HEK293 (cell line): ENCODE measurements around the gene ATP6V0C.

Experiments
- GLIS1 ChIP-seq: fragments of 450-650 bp; formaldehyde crosslinking; IDR thresholded peaks from 2 replicates; pipeline ENCODE4 v1.5.1; 2016; ENCODE audit warnings: missing biosample characterization, missing genetic modification characterization
- KLF8 ChIP-seq: fragments of 450-650 bp; formaldehyde crosslinking; IDR thresholded peaks from 2 replicates; pipeline ENCODE4 v1.5.1; 2016; ENCODE audit warnings: missing biosample characterization, missing genetic modification characterization
- SP7 ChIP-seq: fragments of 450-650 bp; formaldehyde crosslinking; IDR thresholded peaks from 2 replicates; pipeline ENCODE4 v1.5.1; 2016; ENCODE audit warnings: missing biosample characterization, missing genetic modification characterization
- ZBTB1 ChIP-seq: fragments of 450-650 bp; formaldehyde crosslinking; IDR thresholded peaks from 2 replicates; pipeline ENCODE4 v1.5.1; 2016; ENCODE audit warnings: missing biosample characterization, missing genetic modification characterization
- ZBTB20 ChIP-seq: fragments of 450-650 bp; formaldehyde crosslinking; IDR thresholded peaks from 2 replicates; pipeline ENCODE4 v1.5.1; 2016; ENCODE audit warnings: missing biosample characterization, missing genetic modification characterization
- ZBTB7A ChIP-seq: fragments of 450-650 bp; formaldehyde crosslinking; IDR thresholded peaks from 2 replicates; pipeline ENCODE4 v1.5.1; 2016; ENCODE audit warnings: low read depth, missing biosample characterization, missing genetic modification characterization
- ZBTB8A ChIP-seq: fragments of 450-650 bp; formaldehyde crosslinking; IDR thresholded peaks from 2 replicates; pipeline ENCODE4 v1.5.1; 2016; ENCODE audit warnings: missing biosample characterization, missing genetic modification characterization
- ZFHX2 ChIP-seq: fragments of 450-650 bp; formaldehyde crosslinking; conservative IDR thresholded peaks from 2 replicates; pipeline ENCODE4 v1.5.1; 2016; ENCODE audit warnings: missing biosample characterization, missing genetic modification characterization
- ZFP69B ChIP-seq: fragments of 450-650 bp; formaldehyde crosslinking; IDR thresholded peaks from 2 replicates; pipeline ENCODE4 v1.5.1; 2016; ENCODE audit warnings: missing biosample characterization, missing genetic modification characterization
- ZIC2 ChIP-seq: fragments of 450-650 bp; formaldehyde crosslinking; IDR thresholded peaks from 2 replicates; pipeline ENCODE4 v1.5.1; 2016; ENCODE audit warnings: missing biosample characterization, missing genetic modification characterization
- ZNF112 ChIP-seq: fragments of 450-650 bp; formaldehyde crosslinking; IDR thresholded peaks from 2 replicates; pipeline ENCODE4 v1.5.0; 2017; ENCODE audit warnings: missing biosample characterization, missing genetic modification characterization
- ZNF121 ChIP-seq: fragments of 450-650 bp; formaldehyde crosslinking; IDR thresholded peaks from 2 replicates; pipeline ENCODE4 v1.5.1; 2016; ENCODE audit warnings: missing biosample characterization, missing genetic modification characterization
- ZNF132 ChIP-seq: fragments of 450-650 bp; formaldehyde crosslinking; IDR thresholded peaks from 2 replicates; pipeline ENCODE4 v1.5.1; 2017; ENCODE audit warnings: missing biosample characterization, missing genetic modification characterization, borderline replicate concordance
- ZNF140 ChIP-seq: fragments of 450-650 bp; formaldehyde crosslinking; IDR thresholded peaks from 2 replicates; pipeline ENCODE4 v1.5.1; 2016; ENCODE audit warnings: missing biosample characterization, missing genetic modification characterization
- ZNF19 ChIP-seq: fragments of 450-650 bp; formaldehyde crosslinking; IDR thresholded peaks from 2 replicates; pipeline ENCODE4; 2016; ENCODE audit warnings: missing biosample characterization, missing genetic modification characterization, low read depth
- ZNF239 ChIP-seq: fragments of 450-650 bp; formaldehyde crosslinking; IDR thresholded peaks from 2 replicates; pipeline ENCODE4 v1.5.1; 2016; ENCODE audit warnings: missing biosample characterization, missing genetic modification characterization
- ZNF311 ChIP-seq: fragments of 450-650 bp; formaldehyde crosslinking; IDR thresholded peaks from 2 replicates; pipeline ENCODE4 v1.5.1; 2017; ENCODE audit warnings: missing biosample characterization, missing genetic modification characterization, borderline replicate concordance
- ZNF423 ChIP-seq: fragments of 450-650 bp; formaldehyde crosslinking; IDR thresholded peaks from 2 replicates; pipeline ENCODE4 v1.5.1; 2016; ENCODE audit warnings: missing biosample characterization, missing genetic modification characterization
- ZNF501 ChIP-seq: fragments of 450-650 bp; formaldehyde crosslinking; IDR thresholded peaks from 2 replicates; pipeline ENCODE4 v1.5.1; 2016; ENCODE audit warnings: missing biosample characterization, missing genetic modification characterization
- ZNF561 ChIP-seq: fragments of 450-650 bp; IDR thresholded peaks from 2 replicates; pipeline ENCODE4 v1.5.1; 2018; ENCODE audit warnings: missing biosample characterization, missing genetic modification characterization, borderline replicate concordance
- ZSCAN30 ChIP-seq: fragments of 450-650 bp; IDR thresholded peaks from 2 replicates; pipeline ENCODE4 v1.5.1; 2018; ENCODE audit warnings: missing biosample characterization, mild to moderate bottlenecking, missing genetic modification characterization, moderate library complexity
- TF ChIP-seq, protein P1 (sequence below): fragments of 450-650 bp; formaldehyde crosslinking; IDR thresholded peaks from 2 replicates; pipeline ENCODE4 v1.5.1; 2016; ENCODE audit warnings: missing biosample characterization, missing genetic modification characterization
- TF ChIP-seq, protein P2 (sequence below): fragments of 450-650 bp; formaldehyde crosslinking; IDR thresholded peaks from 2 replicates; pipeline ENCODE4 v1.5.1; 2017; ENCODE audit warnings: missing biosample characterization, missing genetic modification characterization
- TF ChIP-seq, protein P3 (sequence below): fragments of 450-650 bp; formaldehyde crosslinking; IDR thresholded peaks from 2 replicates; pipeline ENCODE4 v1.5.1; 2016; ENCODE audit warnings: missing biosample characterization, missing genetic modification characterization
- TF ChIP-seq, protein P4 (sequence below): fragments of 450-650 bp; formaldehyde crosslinking; IDR thresholded peaks from 2 replicates; pipeline ENCODE4 v1.5.1; 2017; ENCODE audit warnings: missing biosample characterization, missing genetic modification characterization
- TF ChIP-seq, protein P5 (sequence below): fragments of 450-650 bp; formaldehyde crosslinking; IDR thresholded peaks from 2 replicates; pipeline ENCODE4 v1.5.1; 2016; ENCODE audit warnings: missing biosample characterization, missing genetic modification characterization
- TF ChIP-seq, protein P6 (sequence below): fragments of 450-650 bp; formaldehyde crosslinking; IDR thresholded peaks from 2 replicates; pipeline ENCODE4 v1.5.0; 2017; ENCODE audit warnings: missing biosample characterization, missing genetic modification characterization, borderline replicate concordance
- TF ChIP-seq, protein P7 (sequence below): fragments of 450-650 bp; formaldehyde crosslinking; IDR thresholded peaks from 2 replicates; pipeline ENCODE4 v1.5.1; 2016; ENCODE audit warnings: missing biosample characterization, missing genetic modification characterization

ATP6V0C gene

DNA sequence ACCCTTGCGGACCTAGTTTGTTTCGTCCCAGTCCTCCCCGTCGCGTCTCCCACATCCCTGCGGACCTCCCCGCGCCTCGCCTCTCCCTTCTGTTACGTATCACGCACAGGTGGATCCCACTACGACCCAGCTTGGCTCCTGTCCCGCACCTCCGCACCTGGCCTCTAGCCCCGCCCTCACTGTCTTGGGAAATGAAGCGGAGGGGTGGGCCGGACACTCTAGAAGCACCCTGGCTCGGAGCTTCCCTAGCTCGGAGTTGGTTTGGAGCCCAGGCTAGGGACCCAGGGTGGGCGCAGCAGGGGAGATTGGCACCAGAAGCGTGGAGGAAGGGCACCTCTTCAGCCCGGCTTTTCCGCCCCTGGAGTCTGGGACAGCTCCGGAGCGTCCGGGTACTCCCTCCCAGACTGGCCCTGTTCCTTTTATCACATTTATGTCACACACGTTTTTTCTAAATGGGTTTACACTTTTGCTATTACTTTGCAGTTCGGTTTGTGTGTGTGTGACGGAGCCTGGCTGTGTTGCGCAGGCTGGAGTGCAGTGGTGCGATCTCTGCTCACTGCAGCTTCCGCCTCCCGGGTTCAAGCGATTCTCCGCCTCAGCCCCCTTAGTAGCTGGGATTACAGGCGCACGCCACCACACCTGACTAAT lies 18.9 kb downstream of the ATP6V0C start (continued):
- TF ChIP-seq GLIS1 (tag by site-specific recombination) (peak; percentile 82), ZFHX2 (tag by site-specific recombination) (0 out of 2 replicates have a peak, but pooled peaks have one; percentile 39), ZNF501 (tag by site-specific recombination) (0 out of 2 replicates have a peak, but pooled peaks have one; percentile 15), KLF8 (peak; percentile 71; the same call in 1 of the 2 replicates), ZNF121 (tag by site-specific recombination) (no peak), ZIC2 (tag by site-specific recombination) (peak; percentile 72), SP7 (tag by site-specific recombination) (peak; percentile 14; the same call in 1 of the 2 replicates), ZNF561 (tag by site-specific recombination) (peak; percentile 85; the same call in 1 of the 2 replicates), ZFP69B (tag by site-specific recombination) (0 out of 2 replicates have a peak, but pooled peaks have one; percentile 48), ZNF19 (tag by site-specific recombination) (no peak), ZNF140 (tag by site-specific recombination) (no peak), ZNF132 (tag by site-specific recombination) (no peak), ZNF239 (tag by site-specific recombination) (no peak), ZSCAN30 (tag by site-specific recombination) (0 out of 2 replicates have a peak, but pooled peaks have one; percentile 37), ZBTB8A (tag by site-specific recombination) (peak; percentile 82), ZNF423 (tag by site-specific recombination) (peak; percentile 84), ZNF311 (tag by site-specific recombination) (no peak), ZBTB7A (tag by site-specific recombination) (peak; percentile 65; the same call in 1 of the 2 replicates), ZNF112 (tag by site-specific recombination) (no peak), ZBTB1 (tag by site-specific recombination) (peak; percentile 90; the same call in 1 of the 2 replicates), ZBTB20 (tag by site-specific recombination) (peak; percentile 29; the same call in 1 of the 2 replicates)
- TF ChIP-seq, protein P1, sequence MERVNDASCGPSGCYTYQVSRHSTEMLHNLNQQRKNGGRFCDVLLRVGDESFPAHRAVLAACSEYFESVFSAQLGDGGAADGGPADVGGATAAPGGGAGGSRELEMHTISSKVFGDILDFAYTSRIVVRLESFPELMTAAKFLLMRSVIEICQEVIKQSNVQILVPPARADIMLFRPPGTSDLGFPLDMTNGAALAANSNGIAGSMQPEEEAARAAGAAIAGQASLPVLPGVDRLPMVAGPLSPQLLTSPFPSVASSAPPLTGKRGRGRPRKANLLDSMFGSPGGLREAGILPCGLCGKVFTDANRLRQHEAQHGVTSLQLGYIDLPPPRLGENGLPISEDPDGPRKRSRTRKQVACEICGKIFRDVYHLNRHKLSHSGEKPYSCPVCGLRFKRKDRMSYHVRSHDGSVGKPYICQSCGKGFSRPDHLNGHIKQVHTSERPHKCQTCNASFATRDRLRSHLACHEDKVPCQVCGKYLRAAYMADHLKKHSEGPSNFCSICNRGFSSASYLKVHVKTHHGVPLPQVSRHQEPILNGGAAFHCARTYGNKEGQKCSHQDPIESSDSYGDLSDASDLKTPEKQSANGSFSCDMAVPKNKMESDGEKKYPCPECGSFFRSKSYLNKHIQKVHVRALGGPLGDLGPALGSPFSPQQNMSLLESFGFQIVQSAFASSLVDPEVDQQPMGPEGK (tag by site-specific recombination), result 0 out of 2 replicates have a peak, but pooled peaks have one; percentile 43
- TF ChIP-seq, protein P2, sequence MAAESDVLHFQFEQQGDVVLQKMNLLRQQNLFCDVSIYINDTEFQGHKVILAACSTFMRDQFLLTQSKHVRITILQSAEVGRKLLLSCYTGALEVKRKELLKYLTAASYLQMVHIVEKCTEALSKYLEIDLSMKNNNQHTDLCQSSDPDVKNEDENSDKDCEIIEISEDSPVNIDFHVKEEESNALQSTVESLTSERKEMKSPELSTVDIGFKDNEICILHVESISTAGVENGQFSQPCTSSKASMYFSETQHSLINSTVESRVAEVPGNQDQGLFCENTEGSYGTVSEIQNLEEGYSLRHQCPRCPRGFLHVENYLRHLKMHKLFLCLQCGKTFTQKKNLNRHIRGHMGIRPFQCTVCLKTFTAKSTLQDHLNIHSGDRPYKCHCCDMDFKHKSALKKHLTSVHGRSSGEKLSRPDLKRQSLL (tag by site-specific recombination), result no peak
- TF ChIP-seq, protein P3, sequence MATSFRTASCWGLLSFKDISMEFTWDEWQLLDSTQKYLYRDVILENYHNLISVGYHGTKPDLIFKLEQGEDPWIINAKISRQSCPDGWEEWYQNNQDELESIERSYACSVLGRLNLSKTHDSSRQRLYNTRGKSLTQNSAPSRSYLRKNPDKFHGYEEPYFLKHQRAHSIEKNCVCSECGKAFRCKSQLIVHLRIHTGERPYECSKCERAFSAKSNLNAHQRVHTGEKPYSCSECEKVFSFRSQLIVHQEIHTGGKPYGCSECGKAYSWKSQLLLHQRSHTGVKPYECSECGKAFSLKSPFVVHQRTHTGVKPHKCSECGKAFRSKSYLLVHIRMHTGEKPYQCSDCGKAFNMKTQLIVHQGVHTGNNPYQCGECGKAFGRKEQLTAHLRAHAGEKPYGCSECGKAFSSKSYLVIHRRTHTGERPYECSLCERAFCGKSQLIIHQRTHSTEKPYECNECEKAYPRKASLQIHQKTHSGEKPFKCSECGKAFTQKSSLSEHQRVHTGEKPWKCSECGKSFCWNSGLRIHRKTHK, result no peak
- TF ChIP-seq, protein P4, sequence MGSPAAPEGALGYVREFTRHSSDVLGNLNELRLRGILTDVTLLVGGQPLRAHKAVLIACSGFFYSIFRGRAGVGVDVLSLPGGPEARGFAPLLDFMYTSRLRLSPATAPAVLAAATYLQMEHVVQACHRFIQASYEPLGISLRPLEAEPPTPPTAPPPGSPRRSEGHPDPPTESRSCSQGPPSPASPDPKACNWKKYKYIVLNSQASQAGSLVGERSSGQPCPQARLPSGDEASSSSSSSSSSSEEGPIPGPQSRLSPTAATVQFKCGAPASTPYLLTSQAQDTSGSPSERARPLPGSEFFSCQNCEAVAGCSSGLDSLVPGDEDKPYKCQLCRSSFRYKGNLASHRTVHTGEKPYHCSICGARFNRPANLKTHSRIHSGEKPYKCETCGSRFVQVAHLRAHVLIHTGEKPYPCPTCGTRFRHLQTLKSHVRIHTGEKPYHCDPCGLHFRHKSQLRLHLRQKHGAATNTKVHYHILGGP (tag by site-specific recombination), result no peak
- TF ChIP-seq, protein P5, sequence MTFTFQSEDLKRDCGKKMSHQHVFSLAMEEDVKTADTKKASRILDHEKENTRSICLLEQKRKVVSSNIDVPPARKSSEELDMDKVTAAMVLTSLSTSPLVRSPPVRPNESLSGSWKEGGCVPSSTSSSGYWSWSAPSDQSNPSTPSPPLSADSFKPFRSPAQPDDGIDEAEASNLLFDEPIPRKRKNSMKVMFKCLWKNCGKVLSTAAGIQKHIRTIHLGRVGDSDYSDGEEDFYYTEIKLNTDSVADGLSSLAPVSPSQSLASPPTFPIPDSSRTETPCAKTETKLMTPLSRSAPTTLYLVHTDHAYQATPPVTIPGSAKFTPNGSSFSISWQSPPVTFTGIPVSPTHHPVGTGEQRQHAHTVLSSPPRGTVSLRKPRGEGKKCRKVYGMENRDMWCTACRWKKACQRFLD (tag by site-specific recombination), result no peak
- TF ChIP-seq, protein P6, sequence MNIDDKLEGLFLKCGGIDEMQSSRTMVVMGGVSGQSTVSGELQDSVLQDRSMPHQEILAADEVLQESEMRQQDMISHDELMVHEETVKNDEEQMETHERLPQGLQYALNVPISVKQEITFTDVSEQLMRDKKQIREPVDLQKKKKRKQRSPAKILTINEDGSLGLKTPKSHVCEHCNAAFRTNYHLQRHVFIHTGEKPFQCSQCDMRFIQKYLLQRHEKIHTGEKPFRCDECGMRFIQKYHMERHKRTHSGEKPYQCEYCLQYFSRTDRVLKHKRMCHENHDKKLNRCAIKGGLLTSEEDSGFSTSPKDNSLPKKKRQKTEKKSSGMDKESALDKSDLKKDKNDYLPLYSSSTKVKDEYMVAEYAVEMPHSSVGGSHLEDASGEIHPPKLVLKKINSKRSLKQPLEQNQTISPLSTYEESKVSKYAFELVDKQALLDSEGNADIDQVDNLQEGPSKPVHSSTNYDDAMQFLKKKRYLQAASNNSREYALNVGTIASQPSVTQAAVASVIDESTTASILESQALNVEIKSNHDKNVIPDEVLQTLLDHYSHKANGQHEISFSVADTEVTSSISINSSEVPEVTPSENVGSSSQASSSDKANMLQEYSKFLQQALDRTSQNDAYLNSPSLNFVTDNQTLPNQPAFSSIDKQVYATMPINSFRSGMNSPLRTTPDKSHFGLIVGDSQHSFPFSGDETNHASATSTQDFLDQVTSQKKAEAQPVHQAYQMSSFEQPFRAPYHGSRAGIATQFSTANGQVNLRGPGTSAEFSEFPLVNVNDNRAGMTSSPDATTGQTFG (tag by site-specific recombination), result no peak
- TF ChIP-seq, protein P7, sequence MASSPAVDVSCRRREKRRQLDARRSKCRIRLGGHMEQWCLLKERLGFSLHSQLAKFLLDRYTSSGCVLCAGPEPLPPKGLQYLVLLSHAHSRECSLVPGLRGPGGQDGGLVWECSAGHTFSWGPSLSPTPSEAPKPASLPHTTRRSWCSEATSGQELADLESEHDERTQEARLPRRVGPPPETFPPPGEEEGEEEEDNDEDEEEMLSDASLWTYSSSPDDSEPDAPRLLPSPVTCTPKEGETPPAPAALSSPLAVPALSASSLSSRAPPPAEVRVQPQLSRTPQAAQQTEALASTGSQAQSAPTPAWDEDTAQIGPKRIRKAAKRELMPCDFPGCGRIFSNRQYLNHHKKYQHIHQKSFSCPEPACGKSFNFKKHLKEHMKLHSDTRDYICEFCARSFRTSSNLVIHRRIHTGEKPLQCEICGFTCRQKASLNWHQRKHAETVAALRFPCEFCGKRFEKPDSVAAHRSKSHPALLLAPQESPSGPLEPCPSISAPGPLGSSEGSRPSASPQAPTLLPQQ (tag by site-specific recombination), result peak; percentile 48; the same call in 1 of the 2 replicates
